Measurements from ENCODE around the gene ZXDA. TPM values are rescaled to one million over a fixed set of nuclear protein-coding genes. Genes with fewer than 3 reads are reported as not detected.

ZXDA gene
- total and polyA plus RNA-seq, 4 experiments from 2014 or later, result 3.3 to 13.4 (median 8.1) TPM

DNA sequence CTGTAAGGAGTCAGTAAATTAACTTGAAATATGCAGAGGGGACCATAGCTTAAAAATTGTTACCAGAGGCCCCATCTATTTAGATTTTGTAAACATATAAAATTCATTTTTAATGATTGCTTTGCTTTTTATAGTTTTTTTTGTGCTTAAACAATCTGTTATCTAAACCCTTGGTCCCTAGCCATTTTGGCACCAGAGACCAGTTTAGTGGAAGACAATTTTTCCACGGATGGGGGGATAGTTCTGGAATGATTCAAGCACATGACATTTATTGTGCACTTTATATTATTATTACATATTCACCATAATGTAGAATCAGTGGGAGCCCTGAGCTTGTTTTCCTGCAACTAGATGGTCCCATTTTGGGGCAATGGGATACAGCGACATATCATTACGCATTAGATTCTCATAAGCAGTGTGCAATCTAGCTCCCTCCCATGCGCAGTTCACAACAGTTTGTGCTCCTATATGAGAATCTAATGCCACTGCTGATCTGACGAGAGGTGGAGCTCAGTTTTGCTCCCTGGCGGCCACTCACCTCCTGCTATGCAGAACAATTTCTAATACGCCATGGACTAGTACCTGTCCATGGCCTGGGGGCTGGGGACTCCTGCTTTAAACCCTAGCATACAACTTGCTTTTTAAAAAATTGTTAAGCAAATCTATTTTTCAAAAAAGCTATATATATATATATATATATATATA, 5.9 kb downstream of the ZXDA start:
- Histone ChIP-seq H3K4me3 (ENCODE audit: low read length in 2 of 2) (no peak overlapping the region), H3K9me3 (ENCODE audit: control insufficient read depth in 1 of 2, low read length in 2 of 2) (no peaks in the 10 kb centered on the region), H3K27me3 (ENCODE audit: insufficient read depth, low read length) (no peaks in the 10 kb centered on the region), H3K4me1 (ENCODE audit: insufficient read depth, low read length) (peaks cover 23% of the 10 kb centered on the region), H3K27ac (ENCODE audit: low read depth, low read length) (no peak overlapping the region), H3K36me3 (ENCODE audit: insufficient read depth, low read length) (no peaks in the 10 kb centered on the region)
- no peak overlapping the region for H3K4me3 Mint-ChIP-seq
- no peak for DNase-seq
- peaks cover 0 to 2% (median 0%) of the 10 kb centered on the region in 8 donors for H3K9me3 Mint-ChIP-seq
- POLR2A ChIA-PET (ENCODE audit: partially characterized antibody), result no interaction called here
- H3K27me3 Mint-ChIP-seq, result no peaks in the 10 kb centered on the region
- H3K36me3 Mint-ChIP-seq, result peaks cover 0 to 9% of the 10 kb centered on the region in 2 donors
- H3K27ac Mint-ChIP-seq, result peak overlapping the region in 1 of 7 donors; percentile 21
- peaks cover 16 to 37% (median 27%) of the 10 kb centered on the region in 4 donors for H3K4me1 Mint-ChIP-seq
- intact Hi-C loops (cut with micrococcal nuclease), result no loop called here
- CTCF ChIA-PET (ENCODE audit: partially characterized antibody), result no interaction called here

- no peak overlapping the region for H3K4me3 ChIP-seq (ENCODE audit: low read length in 2 of 2)
- Mint-ChIP-seq H3K4me1 (peaks cover 12 to 33% (median 19%) of the 10 kb centered on the region in 4 donors), H3K9me3 (peaks cover 0 to 2% (median 0%) of the 10 kb centered on the region in 8 donors), H3K4me3 (no peak overlapping the region), H3K27ac (peak overlapping the region in 1 of 7 donors; percentile 41), H3K36me3 (peaks cover 0 to 6% of the 10 kb centered on the region in 2 donors), H3K27me3 (no peaks in the 10 kb centered on the region)
- peaks cover 20% of the 10 kb centered on the region for H3K4me1 ChIP-seq (ENCODE audit: insufficient read depth, low read length)
- no peaks in the 10 kb centered on the region for H3K9me3 ChIP-seq (ENCODE audit: control insufficient read depth in 1 of 2, low read length in 2 of 2)
- H3K27me3 ChIP-seq (ENCODE audit: insufficient read depth, low read length), result no peaks in the 10 kb centered on the region
- POLR2A ChIA-PET (ENCODE audit: partially characterized antibody), result no interaction called here
- DNase-seq, result no peak
- H3K36me3 ChIP-seq (ENCODE audit: insufficient read depth, low read length), result no peaks in the 10 kb centered on the region
- no peak overlapping the region for H3K27ac ChIP-seq (ENCODE audit: low read depth, low read length)
- CTCF ChIA-PET (ENCODE audit: partially characterized antibody), result interaction anchor here (1.2 kb wide), 1 partner anchor 16 kb away, joined by 4 read pairs; no protein-coding TSS in a partner anchor
- intact Hi-C loops (cut with micrococcal nuclease), result no loop called here
Measured at GRCh38 chrX:57902633-57903032, 7.6 kb downstream of the ZXDA start.

DNA sequence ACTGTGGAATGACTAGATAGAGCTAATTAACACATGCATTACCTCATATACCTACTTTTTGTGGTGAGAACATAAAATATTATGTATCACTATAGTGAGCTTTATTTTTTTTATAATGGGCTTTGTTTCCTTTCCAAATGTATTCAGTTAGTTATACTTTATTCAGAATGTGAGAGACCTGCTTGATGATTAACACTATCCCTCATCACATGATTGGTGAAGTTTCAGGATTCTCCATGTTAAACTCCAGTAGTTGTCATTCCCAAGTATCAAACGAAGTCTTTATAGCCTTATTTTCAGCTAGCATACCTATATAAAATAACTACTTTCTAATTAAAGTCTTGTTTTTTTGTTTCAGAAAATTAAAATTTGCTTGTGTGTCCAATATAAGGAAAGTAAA, 8.8 kb downstream of the ZXDA start:
- Histone ChIP-seq H3K4me1 (ENCODE audit: insufficient read depth, low read length) (peaks cover 8% of the 10 kb centered on the region), H3K4me3 (ENCODE audit: low read length in 2 of 2) (no peak overlapping the region), H3K9me3 (ENCODE audit: control insufficient read depth in 1 of 2, low read length in 2 of 2) (no peaks in the 10 kb centered on the region), H3K27me3 (ENCODE audit: insufficient read depth, low read length) (no peaks in the 10 kb centered on the region), H3K36me3 (ENCODE audit: insufficient read depth, low read length) (no peaks in the 10 kb centered on the region), H3K27ac (ENCODE audit: low read depth, low read length) (no peak overlapping the region)
- ChIA-PET CTCF (ENCODE audit: partially characterized antibody) (interaction anchor here (1.2 kb wide), 2 partner anchors 17 to 127 kb away, joined by 3 to 4 read pairs; no protein-coding TSS in a partner anchor), POLR2A (ENCODE audit: partially characterized antibody) (no interaction called here)
- Mint-ChIP-seq H3K9me3 (peaks cover 0 to 2% (median 0%) of the 10 kb centered on the region in 8 donors), H3K4me1 (peaks cover 8 to 26% (median 11%) of the 10 kb centered on the region in 4 donors), H3K27ac (no peak overlapping the region), H3K27me3 (no peaks in the 10 kb centered on the region), H3K36me3 (peaks cover 0 to 7% of the 10 kb centered on the region in 2 donors), H3K4me3 (no peak overlapping the region)
- intact Hi-C loops (cut with micrococcal nuclease), result no loop called here
- no peak for DNase-seq

- H3K9me3 Mint-ChIP-seq, result peaks cover 0 to 5% (median under 1%) of the 10 kb centered on the region in 8 donors
- no peak for DNase-seq
- Histone ChIP-seq H3K9me3 (ENCODE audit: control insufficient read depth in 1 of 2, low read length in 2 of 2) (no peaks in the 10 kb centered on the region), H3K4me3 (ENCODE audit: low read length in 2 of 2) (no peak overlapping the region), H3K27ac (ENCODE audit: low read depth, low read length) (no peak overlapping the region), H3K4me1 (ENCODE audit: insufficient read depth, low read length) (peaks cover 3% of the 10 kb centered on the region), H3K27me3 (ENCODE audit: insufficient read depth, low read length) (no peaks in the 10 kb centered on the region), H3K36me3 (ENCODE audit: insufficient read depth, low read length) (no peaks in the 10 kb centered on the region)
- no peak overlapping the region for H3K27ac Mint-ChIP-seq
- H3K36me3 Mint-ChIP-seq, result peaks cover 0 to 4% of the 10 kb centered on the region in 2 donors
- H3K4me3 Mint-ChIP-seq, result no peak overlapping the region
- intact Hi-C loops (cut with micrococcal nuclease), result no loop called here
- no peaks in the 10 kb centered on the region for H3K27me3 Mint-ChIP-seq
- ChIA-PET POLR2A (ENCODE audit: partially characterized antibody) (no interaction called here), CTCF (ENCODE audit: partially characterized antibody) (interaction anchor here (1.2 kb wide), 1 partner anchor 127 kb away, joined by 3 read pairs; no protein-coding TSS in a partner anchor)
- H3K4me1 Mint-ChIP-seq, result peaks cover 5 to 21% (median 7%) of the 10 kb centered on the region in 4 donors
Measured at GRCh38 chrX:57900975-57901374, 9.3 kb downstream of the ZXDA start.

GRCh38 chrX:57899906-57900305, 10.4 kb downstream of the ZXDA start:
- Mint-ChIP-seq H3K4me3 (no peak overlapping the region), H3K4me1 (peaks cover 5 to 15% (median 8%) of the 10 kb centered on the region in 4 donors), H3K9me3 (peaks cover 0 to 13% (median 4%) of the 10 kb centered on the region in 8 donors), H3K27ac (no peak overlapping the region), H3K36me3 (peaks cover 0 to 7% of the 10 kb centered on the region in 2 donors), H3K27me3 (no peaks in the 10 kb centered on the region)
- no peaks in the 10 kb centered on the region for H3K4me1 ChIP-seq (ENCODE audit: insufficient read depth, low read length)
- CTCF ChIA-PET (ENCODE audit: partially characterized antibody), result no interaction called here
- DNase-seq, result no peak
- H3K27me3 ChIP-seq (ENCODE audit: insufficient read depth, low read length), result no peaks in the 10 kb centered on the region
- intact Hi-C loops (cut with micrococcal nuclease), result no loop called here
- H3K36me3 ChIP-seq (ENCODE audit: insufficient read depth, low read length), result no peaks in the 10 kb centered on the region
- H3K4me3 ChIP-seq (ENCODE audit: low read length in 2 of 2), result no peak overlapping the region
- H3K9me3 ChIP-seq (ENCODE audit: control insufficient read depth in 1 of 2, low read length in 2 of 2), result no peaks in the 10 kb centered on the region
- POLR2A ChIA-PET (ENCODE audit: partially characterized antibody), result no interaction called here
- H3K27ac ChIP-seq (ENCODE audit: low read depth, low read length), result no peak overlapping the region

DNA sequence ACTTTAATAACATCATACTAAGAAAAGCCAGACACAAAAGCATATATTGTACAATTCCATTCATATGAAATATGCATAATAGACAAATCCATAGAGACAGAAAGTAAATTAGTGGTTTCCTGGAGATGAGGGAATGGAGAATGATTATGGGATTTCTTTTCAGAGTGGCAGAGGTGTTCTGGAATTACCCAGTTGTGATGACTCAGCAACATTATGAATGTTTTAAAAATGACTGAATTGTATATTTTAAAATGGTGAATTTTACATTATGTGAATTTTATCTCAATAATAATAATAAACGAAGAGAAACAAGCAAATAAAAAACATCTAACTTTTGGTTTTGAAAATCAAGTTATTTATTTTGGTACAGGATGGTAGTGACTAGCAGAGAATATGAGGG, 11.2 kb downstream of the ZXDA start:
- CTCF ChIA-PET (ENCODE audit: partially characterized antibody), result no interaction called here
- no peak overlapping the region for H3K27ac Mint-ChIP-seq
- intact Hi-C loops (cut with micrococcal nuclease), result no loop called here
- H3K4me1 Mint-ChIP-seq, result peaks cover 7 to 18% (median 12%) of the 10 kb centered on the region in 4 donors
- peaks cover 0 to 11% of the 10 kb centered on the region in 2 donors for H3K36me3 Mint-ChIP-seq
- POLR2A ChIA-PET (ENCODE audit: partially characterized antibody), result no interaction called here
- Histone ChIP-seq H3K27ac (ENCODE audit: low read depth, low read length) (no peak overlapping the region), H3K9me3 (ENCODE audit: control insufficient read depth in 1 of 2, low read length in 2 of 2) (no peaks in the 10 kb centered on the region), H3K27me3 (ENCODE audit: insufficient read depth, low read length) (no peaks in the 10 kb centered on the region), H3K4me3 (ENCODE audit: low read length in 2 of 2) (no peak overlapping the region), H3K36me3 (ENCODE audit: insufficient read depth, low read length) (no peaks in the 10 kb centered on the region), H3K4me1 (ENCODE audit: insufficient read depth, low read length) (no peaks in the 10 kb centered on the region)
- no peak for DNase-seq
- no peak overlapping the region for H3K4me3 Mint-ChIP-seq
- H3K9me3 Mint-ChIP-seq, result peaks cover 0 to 21% (median 4%) of the 10 kb centered on the region in 8 donors
- no peaks in the 10 kb centered on the region for H3K27me3 Mint-ChIP-seq

DNA sequence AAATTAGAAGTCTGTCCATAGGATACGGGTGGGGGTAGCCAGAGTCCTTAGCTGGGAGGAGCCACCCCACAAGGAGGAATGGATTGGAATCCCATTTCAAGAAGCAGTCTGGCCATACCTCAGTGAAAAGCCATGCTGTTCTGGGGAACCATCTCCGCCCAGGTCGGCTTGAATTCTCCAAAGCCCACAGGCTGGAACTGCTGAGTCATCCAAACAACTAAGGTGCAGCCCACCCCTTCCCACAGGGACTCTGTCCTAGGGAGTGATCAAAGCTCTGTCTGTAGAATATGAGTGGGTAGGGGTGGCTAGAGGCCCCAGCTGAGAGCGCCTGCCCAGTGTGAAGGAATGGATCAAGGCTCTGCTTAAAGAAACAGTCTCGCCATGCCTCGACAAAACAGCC, 38.8 kb downstream of the ZXDA start:
- Histone ChIP-seq H3K4me1 (ENCODE audit: insufficient read depth, low read length) (no peaks in the 10 kb centered on the region), H3K4me3 (ENCODE audit: low read length in 2 of 2) (no peak overlapping the region), H3K27me3 (ENCODE audit: insufficient read depth, low read length) (no peaks in the 10 kb centered on the region), H3K9me3 (ENCODE audit: control insufficient read depth in 1 of 2, low read length in 2 of 2) (no peaks in the 10 kb centered on the region), H3K36me3 (ENCODE audit: insufficient read depth, low read length) (no peaks in the 10 kb centered on the region), H3K27ac (ENCODE audit: low read depth, low read length) (no peak overlapping the region)
- peaks cover 0 to 71% (median 37%) of the 10 kb centered on the region in 8 donors for H3K9me3 Mint-ChIP-seq
- intact Hi-C loops (cut with micrococcal nuclease), result no loop called here
- ChIA-PET POLR2A (ENCODE audit: partially characterized antibody) (no interaction called here), CTCF (ENCODE audit: partially characterized antibody) (no interaction called here)
- no peaks in the 10 kb centered on the region for H3K4me1 Mint-ChIP-seq
- H3K4me3 Mint-ChIP-seq, result no peak overlapping the region
- H3K27ac Mint-ChIP-seq, result no peak overlapping the region
- DNase-seq, result no peak
- no peaks in the 10 kb centered on the region for H3K27me3 Mint-ChIP-seq
- H3K36me3 Mint-ChIP-seq, result peaks cover 8 to 14% of the 10 kb centered on the region in 2 donors
